ENCODE data around the gene ABLIM1.

- TF ChIP-seq REST (IDR thresholded peaks at IDR 0.05; ENCODE audit: unreplicated experiment) (no peak), EZH2 (IDR thresholded peaks at IDR 0.05; ENCODE audit: low read depth, unreplicated experiment) (no peak)
These were observed 5.6 kb upstream of the ABLIM1 start for GRCh38 chr10:114663626-114664025.
